ENCODE measurements around the gene ZNF384. TPM values are rescaled to one million over a fixed set of nuclear protein-coding genes. Genes with fewer than 3 reads are reported as not detected.

Gene ZNF384
- polyA plus RNA-seq, 1 donor (not counting 4 experiments of a cell fraction or from before 2014, with no cell fraction given) = 29.0 TPM

DNA sequence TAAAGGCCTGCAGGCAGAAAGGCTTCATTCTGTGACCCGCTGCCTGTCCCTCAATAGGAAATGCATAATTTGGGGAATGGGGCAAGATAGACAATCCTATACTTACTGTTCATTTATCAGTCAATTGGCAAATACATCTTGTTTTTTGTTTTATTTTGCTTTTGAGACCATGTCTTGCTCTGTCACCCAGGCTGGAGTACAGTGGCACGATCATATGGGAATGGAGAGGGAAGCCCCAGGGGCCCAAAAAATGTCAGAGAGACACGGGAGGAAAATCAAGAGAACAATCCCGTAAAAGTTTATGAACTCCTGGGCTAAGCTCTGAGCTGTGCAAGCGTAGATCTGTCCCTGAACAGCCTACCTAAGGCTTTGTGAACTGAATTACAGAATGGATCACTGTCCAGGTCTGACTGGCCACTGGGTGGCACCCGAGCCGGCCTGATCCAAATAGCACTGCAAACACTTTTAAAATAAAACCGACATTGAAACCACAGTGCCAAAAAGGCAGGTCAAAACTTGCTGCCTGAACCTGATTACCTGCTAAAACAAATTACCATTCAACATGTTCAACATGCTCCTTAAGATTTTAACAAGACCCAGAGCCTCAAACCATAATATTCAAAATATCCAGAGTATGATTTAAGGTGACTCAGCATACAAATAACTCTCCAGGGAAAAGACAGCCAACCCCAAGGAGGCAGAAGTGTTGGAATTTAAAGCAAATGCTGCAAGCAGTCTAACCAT, 46.4 kb upstream of the ZNF384 start:
- H3K27ac ChIP-seq (ENCODE audit: control insufficient read depth, insufficient read depth, low read length) = peak overlapping the region; percentile 0
- TF ChIP-seq EZH2 (IDR thresholded peaks at IDR 0.05; ENCODE audit: low read length) = no peak
- TF ChIP-seq, protein P1, sequence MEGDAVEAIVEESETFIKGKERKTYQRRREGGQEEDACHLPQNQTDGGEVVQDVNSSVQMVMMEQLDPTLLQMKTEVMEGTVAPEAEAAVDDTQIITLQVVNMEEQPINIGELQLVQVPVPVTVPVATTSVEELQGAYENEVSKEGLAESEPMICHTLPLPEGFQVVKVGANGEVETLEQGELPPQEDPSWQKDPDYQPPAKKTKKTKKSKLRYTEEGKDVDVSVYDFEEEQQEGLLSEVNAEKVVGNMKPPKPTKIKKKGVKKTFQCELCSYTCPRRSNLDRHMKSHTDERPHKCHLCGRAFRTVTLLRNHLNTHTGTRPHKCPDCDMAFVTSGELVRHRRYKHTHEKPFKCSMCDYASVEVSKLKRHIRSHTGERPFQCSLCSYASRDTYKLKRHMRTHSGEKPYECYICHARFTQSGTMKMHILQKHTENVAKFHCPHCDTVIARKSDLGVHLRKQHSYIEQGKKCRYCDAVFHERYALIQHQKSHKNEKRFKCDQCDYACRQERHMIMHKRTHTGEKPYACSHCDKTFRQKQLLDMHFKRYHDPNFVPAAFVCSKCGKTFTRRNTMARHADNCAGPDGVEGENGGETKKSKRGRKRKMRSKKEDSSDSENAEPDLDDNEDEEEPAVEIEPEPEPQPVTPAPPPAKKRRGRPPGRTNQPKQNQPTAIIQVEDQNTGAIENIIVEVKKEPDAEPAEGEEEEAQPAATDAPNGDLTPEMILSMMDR (optimal IDR thresholded peaks at IDR 0.05 in 1 of 3, IDR thresholded peaks at IDR 0.05 in 1 of 3, conservative IDR thresholded peaks at IDR 0.05 in 1 of 3; ENCODE audit: extremely low read depth in 1 of 3, insufficient read depth in 2 of 3, low read length in 3 of 3) = peak; percentile 79 to 90 (median 88)
- dilution Hi-C loops (cut with MboI; ENCODE audit: extremely low pct_ligation_motif_present, low sequenced_read_pairs) = no loop called here
- H3K79me2 ChIP-seq (ENCODE audit: control insufficient read depth, insufficient read depth, low read length) = no peaks in the 10 kb centered on the region
- no peaks in the 10 kb centered on the region for H3K9me1 ChIP-seq (ENCODE audit: control insufficient read depth, extremely low read depth, insufficient read depth, low read length)
- no peak overlapping the region for H3K4me3 ChIP-seq (ENCODE audit: control insufficient read depth in 2 of 3, extremely low read depth in 1 of 3, insufficient read depth in 2 of 3, low read depth in 1 of 3, low read length in 3 of 3)
- H2AFZ ChIP-seq (ENCODE audit: control insufficient read depth, low read length) = no peak overlapping the region
- FAIRE-seq = peak; percentile 95
- no peaks in the 10 kb centered on the region for H4K20me1 ChIP-seq (ENCODE audit: control insufficient read depth, extremely low read depth, insufficient read depth, low read length)
- peak overlapping the region; percentile 11 for H3K4me2 ChIP-seq (ENCODE audit: control insufficient read depth, extremely low read depth, insufficient read depth, low read depth, low read length)
- peak; percentile 96 for DNase-seq (ENCODE audit: low read depth, low spot score)
- H3K9me3 ChIP-seq (ENCODE audit: control insufficient read depth, low read depth, low read length) = no peaks in the 10 kb centered on the region
- H3K9ac ChIP-seq (ENCODE audit: control insufficient read depth, extremely low read depth, insufficient read depth, low read length) = no peak overlapping the region
- H3K36me3 ChIP-seq (ENCODE audit: control insufficient read depth in 2 of 2, extremely low read depth in 1 of 2, insufficient read depth in 2 of 2, low read length in 2 of 2) = peaks cover 7 to 14% of the 10 kb centered on the region in 2 experiments
- H3K4me1 ChIP-seq (ENCODE audit: control insufficient read depth, extremely low read depth, insufficient read depth, low read length) = peaks cover 9% of the 10 kb centered on the region
- no peaks in the 10 kb centered on the region for H3K27me3 ChIP-seq (ENCODE audit: control insufficient read depth, extremely low read depth, insufficient read depth, low read length)

GRCh38 chr12:6734506-6735387, 45.6 kb upstream of the ZNF384 start:
- H3K27ac ChIP-seq (ENCODE audit: control insufficient read depth, insufficient read depth, low read length) = no peak overlapping the region
- no peak overlapping the region for H3K9ac ChIP-seq (ENCODE audit: control insufficient read depth, extremely low read depth, insufficient read depth, low read length)
- no peaks in the 10 kb centered on the region for H3K79me2 ChIP-seq (ENCODE audit: control insufficient read depth, insufficient read depth, low read length)
- no peak overlapping the region for H3K4me3 ChIP-seq (ENCODE audit: control insufficient read depth in 2 of 3, extremely low read depth in 1 of 3, insufficient read depth in 2 of 3, low read depth in 1 of 3, low read length in 3 of 3)
- H2AFZ ChIP-seq (ENCODE audit: control insufficient read depth, low read length) = no peak overlapping the region
- dilution Hi-C loops (cut with MboI; ENCODE audit: extremely low pct_ligation_motif_present, low sequenced_read_pairs) = no loop called here
- TF ChIP-seq, protein P1 (optimal IDR thresholded peaks at IDR 0.05 in 1 of 3, IDR thresholded peaks at IDR 0.05 in 1 of 3, conservative IDR thresholded peaks at IDR 0.05 in 1 of 3; ENCODE audit: extremely low read depth in 1 of 3, insufficient read depth in 2 of 3, low read length in 3 of 3) = no peak
- TF ChIP-seq EZH2 (IDR thresholded peaks at IDR 0.05; ENCODE audit: low read length) = no peak
- DNase-seq (ENCODE audit: low read depth, low spot score) = no peak
- H3K4me2 ChIP-seq (ENCODE audit: control insufficient read depth, extremely low read depth, insufficient read depth, low read depth, low read length) = no peak overlapping the region
- H3K27me3 ChIP-seq (ENCODE audit: control insufficient read depth, extremely low read depth, insufficient read depth, low read length) = no peaks in the 10 kb centered on the region
- peaks cover 8 to 23% of the 10 kb centered on the region in 2 experiments for H3K36me3 ChIP-seq (ENCODE audit: control insufficient read depth in 2 of 2, extremely low read depth in 1 of 2, insufficient read depth in 2 of 2, low read length in 2 of 2)
- peak; percentile 17 for FAIRE-seq
- H3K9me1 ChIP-seq (ENCODE audit: control insufficient read depth, extremely low read depth, insufficient read depth, low read length) = no peaks in the 10 kb centered on the region
- H3K9me3 ChIP-seq (ENCODE audit: control insufficient read depth, low read depth, low read length) = no peaks in the 10 kb centered on the region
- no peaks in the 10 kb centered on the region for H4K20me1 ChIP-seq (ENCODE audit: control insufficient read depth, extremely low read depth, insufficient read depth, low read length)
- H3K4me1 ChIP-seq (ENCODE audit: control insufficient read depth, extremely low read depth, insufficient read depth, low read length) = peaks cover 9% of the 10 kb centered on the region
